ENCODE data around the gene FSIP2. TPM values are rescaled to one million over a fixed set of nuclear protein-coding genes. Genes with fewer than 3 reads are reported as not detected.

The FSIP2 gene
- total RNA-seq, 1 experiment from 2014 or later: 0.12 TPM

DNA sequence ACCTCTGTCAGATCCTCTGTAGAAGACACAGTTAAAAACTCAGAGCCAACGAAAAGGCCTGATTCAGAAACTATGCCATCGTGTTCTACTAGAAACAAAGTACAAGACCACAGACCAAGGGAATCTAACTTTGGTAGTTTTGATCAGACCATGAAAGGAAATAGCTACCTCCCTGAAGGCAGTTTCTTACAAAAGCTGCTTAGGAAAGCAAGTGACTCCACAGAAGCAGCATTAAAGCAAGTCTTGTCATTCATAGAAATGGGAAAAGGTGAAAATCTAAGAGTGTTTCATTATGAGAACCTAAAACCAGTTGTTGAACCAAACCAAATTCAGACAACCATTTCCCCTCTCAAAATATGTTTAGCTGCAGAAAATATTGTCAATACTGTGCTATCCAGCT is 58.2 kb downstream of the FSIP2 start:
- ChIA-PET CTCF (interaction anchor here (0.8 kb wide), 1 partner anchor 42 kb away, joined by 3 read pairs; no protein-coding TSS in a partner anchor), POLR2A (no interaction called here)
- H3K4me3 Mint-ChIP-seq (ENCODE audit: unreplicated experiment): no peak overlapping the region
- H3K27me3 Mint-ChIP-seq (ENCODE audit: insufficient read depth, unreplicated experiment): no peaks in the 10 kb centered on the region
- no TSS peak for BruUV-seq (replicated peaks)
- H3K9me3 Mint-ChIP-seq (ENCODE audit: unreplicated experiment): no peaks in the 10 kb centered on the region
- intact Hi-C loops (cut with micrococcal nuclease): no loop called here
- DNase-seq (ENCODE audit: unreplicated experiment): no peak
- no peaks in the 10 kb centered on the region for H3K4me1 Mint-ChIP-seq (ENCODE audit: insufficient read depth, unreplicated experiment)
- no peaks in the 10 kb centered on the region for H3K36me3 Mint-ChIP-seq (ENCODE audit: insufficient read depth, unreplicated experiment)
- no peak overlapping the region for H3K27ac Mint-ChIP-seq (ENCODE audit: low read depth, unreplicated experiment)
- TF ChIP-seq, protein P1, sequence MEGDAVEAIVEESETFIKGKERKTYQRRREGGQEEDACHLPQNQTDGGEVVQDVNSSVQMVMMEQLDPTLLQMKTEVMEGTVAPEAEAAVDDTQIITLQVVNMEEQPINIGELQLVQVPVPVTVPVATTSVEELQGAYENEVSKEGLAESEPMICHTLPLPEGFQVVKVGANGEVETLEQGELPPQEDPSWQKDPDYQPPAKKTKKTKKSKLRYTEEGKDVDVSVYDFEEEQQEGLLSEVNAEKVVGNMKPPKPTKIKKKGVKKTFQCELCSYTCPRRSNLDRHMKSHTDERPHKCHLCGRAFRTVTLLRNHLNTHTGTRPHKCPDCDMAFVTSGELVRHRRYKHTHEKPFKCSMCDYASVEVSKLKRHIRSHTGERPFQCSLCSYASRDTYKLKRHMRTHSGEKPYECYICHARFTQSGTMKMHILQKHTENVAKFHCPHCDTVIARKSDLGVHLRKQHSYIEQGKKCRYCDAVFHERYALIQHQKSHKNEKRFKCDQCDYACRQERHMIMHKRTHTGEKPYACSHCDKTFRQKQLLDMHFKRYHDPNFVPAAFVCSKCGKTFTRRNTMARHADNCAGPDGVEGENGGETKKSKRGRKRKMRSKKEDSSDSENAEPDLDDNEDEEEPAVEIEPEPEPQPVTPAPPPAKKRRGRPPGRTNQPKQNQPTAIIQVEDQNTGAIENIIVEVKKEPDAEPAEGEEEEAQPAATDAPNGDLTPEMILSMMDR (IDR thresholded peaks at IDR 0.05; ENCODE audit: unreplicated experiment): no peak

DNA sequence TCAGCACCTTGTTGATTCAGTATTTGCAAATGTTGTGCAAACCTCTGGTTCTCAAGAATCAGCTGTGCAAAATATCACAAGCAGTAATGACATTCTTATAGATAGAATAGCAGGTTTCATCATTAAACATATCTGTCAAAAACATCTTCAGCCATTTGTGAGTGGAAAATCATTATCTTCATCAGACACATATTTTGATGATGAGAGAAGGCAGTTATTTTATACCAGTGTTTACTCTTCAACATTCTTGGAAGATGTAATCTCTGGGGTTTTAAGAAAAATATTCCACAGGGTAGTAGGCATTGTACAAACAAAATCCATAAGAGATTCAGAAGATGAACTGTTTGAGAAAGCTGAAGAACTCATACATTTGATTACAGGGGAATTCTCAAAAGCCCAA is 64.3 kb downstream of the FSIP2 start:
- TF ChIP-seq, protein P1 (IDR thresholded peaks at IDR 0.05; ENCODE audit: unreplicated experiment): no peak
- Mint-ChIP-seq H3K27me3 (ENCODE audit: insufficient read depth, unreplicated experiment) (no peaks in the 10 kb centered on the region), H3K9me3 (ENCODE audit: unreplicated experiment) (no peaks in the 10 kb centered on the region), H3K4me1 (ENCODE audit: insufficient read depth, unreplicated experiment) (peaks cover 5% of the 10 kb centered on the region), H3K36me3 (ENCODE audit: insufficient read depth, unreplicated experiment) (no peaks in the 10 kb centered on the region), H3K4me3 (ENCODE audit: unreplicated experiment) (no peak overlapping the region), H3K27ac (ENCODE audit: low read depth, unreplicated experiment) (no peak overlapping the region)
- no peak for DNase-seq (ENCODE audit: unreplicated experiment)
- BruUV-seq (replicated peaks): no TSS peak
- CTCF ChIA-PET: no interaction called here
- POLR2A ChIA-PET: interaction anchor here (0.5 to 0.9 kb wide), 2 partner anchors 11 to 16 kb away, joined by 3 to 4 read pairs; no protein-coding TSS in a partner anchor
- intact Hi-C loops (cut with micrococcal nuclease): no loop called here

DNA sequence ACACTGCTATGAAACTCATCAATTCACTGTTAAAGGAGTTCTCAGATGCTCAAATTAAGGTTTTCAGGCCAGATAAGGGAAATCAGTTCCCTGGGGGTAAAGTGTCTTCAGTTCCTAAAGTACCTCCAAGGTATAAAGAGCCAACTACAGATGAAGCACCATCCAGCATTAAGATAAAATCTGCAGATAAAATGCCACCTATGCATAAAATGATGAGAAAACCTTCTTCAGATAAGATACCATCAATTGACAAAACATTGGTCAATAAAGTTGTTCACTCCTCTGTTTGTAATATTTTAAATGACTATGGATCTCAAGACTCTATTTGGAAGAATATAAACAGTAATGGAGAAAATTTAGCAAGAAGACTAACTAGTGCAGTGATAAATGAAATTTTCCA is 68.2 kb downstream of the FSIP2 start:
- no peaks in the 10 kb centered on the region for H3K9me3 Mint-ChIP-seq (ENCODE audit: unreplicated experiment)
- TF ChIP-seq, protein P1 (IDR thresholded peaks at IDR 0.05; ENCODE audit: unreplicated experiment): no peak
- no TSS peak for BruUV-seq (replicated peaks)
- H3K36me3 Mint-ChIP-seq (ENCODE audit: insufficient read depth, unreplicated experiment): no peaks in the 10 kb centered on the region
- H3K27ac Mint-ChIP-seq (ENCODE audit: low read depth, unreplicated experiment): no peak overlapping the region
- intact Hi-C loops (cut with micrococcal nuclease): no loop called here
- CTCF ChIA-PET: no interaction called here
- POLR2A ChIA-PET: no interaction called here
- no peaks in the 10 kb centered on the region for H3K27me3 Mint-ChIP-seq (ENCODE audit: insufficient read depth, unreplicated experiment)
- H3K4me1 Mint-ChIP-seq (ENCODE audit: insufficient read depth, unreplicated experiment): peaks cover 5% of the 10 kb centered on the region
- no peak overlapping the region for H3K4me3 Mint-ChIP-seq (ENCODE audit: unreplicated experiment)
- no peak for DNase-seq (ENCODE audit: unreplicated experiment)

DNA sequence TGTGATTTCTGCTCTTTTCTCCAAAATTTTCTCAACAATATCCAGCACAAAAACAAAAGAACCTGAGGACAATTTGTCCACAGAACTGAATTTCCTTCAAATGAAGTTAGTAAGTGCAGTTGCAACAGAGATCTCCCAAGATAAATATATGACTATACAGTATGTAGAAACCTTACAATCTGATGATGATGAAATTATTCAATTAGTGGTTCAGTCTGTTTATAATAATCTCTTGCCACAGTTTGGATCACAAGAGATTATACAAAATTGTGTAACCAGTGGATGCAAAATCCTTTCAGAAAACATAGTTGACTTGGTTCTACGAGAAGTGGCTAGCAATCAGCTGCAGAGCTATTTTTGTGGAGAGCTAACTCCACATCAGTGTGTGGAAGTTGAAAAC is 68.7 kb downstream of the FSIP2 start:
- no TSS peak for BruUV-seq (replicated peaks)
- POLR2A ChIA-PET: no interaction called here
- no peak overlapping the region for H3K4me3 Mint-ChIP-seq (ENCODE audit: unreplicated experiment)
- CTCF ChIA-PET: no interaction called here
- DNase-seq (ENCODE audit: unreplicated experiment): peak; percentile 52
- H3K36me3 Mint-ChIP-seq (ENCODE audit: insufficient read depth, unreplicated experiment): no peaks in the 10 kb centered on the region
- H3K27ac Mint-ChIP-seq (ENCODE audit: low read depth, unreplicated experiment): no peak overlapping the region
- intact Hi-C loops (cut with micrococcal nuclease): no loop called here
- no peaks in the 10 kb centered on the region for H3K9me3 Mint-ChIP-seq (ENCODE audit: unreplicated experiment)
- H3K4me1 Mint-ChIP-seq (ENCODE audit: insufficient read depth, unreplicated experiment): peaks cover 5% of the 10 kb centered on the region
- TF ChIP-seq, protein P1 (IDR thresholded peaks at IDR 0.05; ENCODE audit: unreplicated experiment): no peak
- H3K27me3 Mint-ChIP-seq (ENCODE audit: insufficient read depth, unreplicated experiment): no peaks in the 10 kb centered on the region

Measured in MCF 10A (cell line).